ENCODE results near the gene DNAAF1. TPM values are rescaled to one million over a fixed set of nuclear protein-coding genes. Genes with fewer than 3 reads are reported as not detected.

DNAAF1 gene
- total RNA-seq, 1 donor from 2014 or later: 0.18 TPM

DNA sequence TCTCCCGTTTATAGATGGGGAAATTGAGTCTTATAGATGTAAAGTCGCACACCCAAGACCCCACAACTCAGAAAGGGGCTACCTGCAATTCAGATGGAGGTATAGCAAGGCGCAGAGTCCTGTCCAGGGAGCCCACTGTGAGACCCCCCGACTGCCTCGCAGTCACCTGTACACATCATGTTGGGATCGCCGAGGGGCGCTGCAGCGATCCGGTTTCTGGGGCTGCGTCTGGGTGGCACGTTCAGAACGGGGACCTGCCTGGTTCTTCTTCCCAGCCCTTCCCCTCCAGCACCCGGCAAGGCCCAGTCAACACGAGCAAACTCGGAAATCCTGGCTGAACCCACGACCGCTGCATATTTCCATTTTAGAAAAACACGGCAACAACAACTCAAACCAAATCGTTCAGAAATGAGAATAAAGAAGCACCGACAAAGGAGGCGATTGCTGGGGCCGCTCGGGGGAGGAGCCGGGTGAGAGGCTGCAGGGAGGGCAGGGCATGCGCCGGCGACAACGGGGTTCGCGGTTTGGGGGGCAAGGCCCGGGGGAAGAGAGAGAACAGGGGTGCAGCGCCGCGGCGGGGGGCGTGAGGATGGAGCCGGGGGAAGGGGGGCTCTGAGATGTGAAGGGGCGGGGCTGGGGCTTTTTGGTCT is 774 bp upstream of the DNAAF1 start:
- peak; percentile 33 for DNase-seq (ENCODE audit: low spot score)

DNA sequence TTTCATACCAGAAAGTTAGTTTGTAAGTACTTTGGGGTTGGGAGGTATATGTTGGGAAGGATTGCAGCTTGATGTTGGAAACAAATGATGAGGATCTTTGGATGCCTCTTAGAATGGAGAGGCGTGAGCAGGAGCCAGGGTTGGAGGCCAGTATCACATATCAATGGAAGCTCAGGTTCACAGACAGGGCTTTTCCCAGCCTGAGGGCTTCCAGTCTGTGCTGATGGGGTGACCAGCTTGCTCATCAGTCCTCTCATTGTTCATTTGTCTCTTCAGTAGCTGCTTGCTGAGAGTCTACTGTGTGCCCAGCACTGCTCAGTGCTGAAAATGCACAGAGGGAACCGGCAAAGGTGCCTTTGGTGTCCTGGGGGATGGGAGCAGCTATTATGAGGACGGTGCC is 5.8 kb downstream of the DNAAF1 start:
- peaks cover 1% of the 10 kb centered on the region for H3K27me3 Mint-ChIP-seq (ENCODE audit: unreplicated experiment)
- H3K36me3 Mint-ChIP-seq (ENCODE audit: low read depth, unreplicated experiment): no peaks in the 10 kb centered on the region
- peaks cover 7% of the 10 kb centered on the region for H3K4me1 Mint-ChIP-seq (ENCODE audit: unreplicated experiment)
- TF ChIP-seq, protein P1, sequence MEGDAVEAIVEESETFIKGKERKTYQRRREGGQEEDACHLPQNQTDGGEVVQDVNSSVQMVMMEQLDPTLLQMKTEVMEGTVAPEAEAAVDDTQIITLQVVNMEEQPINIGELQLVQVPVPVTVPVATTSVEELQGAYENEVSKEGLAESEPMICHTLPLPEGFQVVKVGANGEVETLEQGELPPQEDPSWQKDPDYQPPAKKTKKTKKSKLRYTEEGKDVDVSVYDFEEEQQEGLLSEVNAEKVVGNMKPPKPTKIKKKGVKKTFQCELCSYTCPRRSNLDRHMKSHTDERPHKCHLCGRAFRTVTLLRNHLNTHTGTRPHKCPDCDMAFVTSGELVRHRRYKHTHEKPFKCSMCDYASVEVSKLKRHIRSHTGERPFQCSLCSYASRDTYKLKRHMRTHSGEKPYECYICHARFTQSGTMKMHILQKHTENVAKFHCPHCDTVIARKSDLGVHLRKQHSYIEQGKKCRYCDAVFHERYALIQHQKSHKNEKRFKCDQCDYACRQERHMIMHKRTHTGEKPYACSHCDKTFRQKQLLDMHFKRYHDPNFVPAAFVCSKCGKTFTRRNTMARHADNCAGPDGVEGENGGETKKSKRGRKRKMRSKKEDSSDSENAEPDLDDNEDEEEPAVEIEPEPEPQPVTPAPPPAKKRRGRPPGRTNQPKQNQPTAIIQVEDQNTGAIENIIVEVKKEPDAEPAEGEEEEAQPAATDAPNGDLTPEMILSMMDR (IDR thresholded peaks at IDR 0.05; ENCODE audit: unreplicated experiment): no peak
- H3K4me3 Mint-ChIP-seq (ENCODE audit: unreplicated experiment): no peak overlapping the region
- H3K27ac Mint-ChIP-seq (ENCODE audit: unreplicated experiment): no peak overlapping the region
- no peak for DNase-seq (ENCODE audit: low spot score)
- no peaks in the 10 kb centered on the region for H3K9me3 Mint-ChIP-seq (ENCODE audit: unreplicated experiment)

More for the DNA sequence above, 774 bp upstream of the DNAAF1 start:
- TF ChIP-seq, protein P1 (IDR thresholded peaks at IDR 0.05; ENCODE audit: unreplicated experiment): no peak
- no peaks in the 10 kb centered on the region for H3K9me3 Mint-ChIP-seq (ENCODE audit: unreplicated experiment)
- peaks cover 4% of the 10 kb centered on the region for H3K27me3 Mint-ChIP-seq (ENCODE audit: unreplicated experiment)
- peak overlapping the region; percentile 96 for H3K4me3 Mint-ChIP-seq (ENCODE audit: unreplicated experiment)
- H3K36me3 Mint-ChIP-seq (ENCODE audit: low read depth, unreplicated experiment): peaks cover 3% of the 10 kb centered on the region
- H3K27ac Mint-ChIP-seq (ENCODE audit: unreplicated experiment): peak overlapping the region; percentile 26
- peaks cover 12% of the 10 kb centered on the region for H3K4me1 Mint-ChIP-seq (ENCODE audit: unreplicated experiment)

GRCh38 chr16:84153660-84154214 is 8.6 kb downstream of the DNAAF1 start:
- Mint-ChIP-seq H3K36me3 (ENCODE audit: low read depth, unreplicated experiment) (no peaks in the 10 kb centered on the region), H3K27ac (ENCODE audit: unreplicated experiment) (no peak overlapping the region), H3K9me3 (ENCODE audit: unreplicated experiment) (no peaks in the 10 kb centered on the region), H3K4me3 (ENCODE audit: unreplicated experiment) (no peak overlapping the region), H3K4me1 (ENCODE audit: unreplicated experiment) (peaks cover 8% of the 10 kb centered on the region), H3K27me3 (ENCODE audit: unreplicated experiment) (peaks cover 1% of the 10 kb centered on the region)
- TF ChIP-seq, protein P1 (IDR thresholded peaks at IDR 0.05; ENCODE audit: unreplicated experiment): no peak
- DNase-seq (ENCODE audit: low spot score): no peak

- Mint-ChIP-seq H3K4me3 (ENCODE audit: unreplicated experiment) (no peak overlapping the region), H3K4me1 (ENCODE audit: unreplicated experiment) (peaks cover 8% of the 10 kb centered on the region), H3K27ac (ENCODE audit: unreplicated experiment) (no peak overlapping the region), H3K9me3 (ENCODE audit: unreplicated experiment) (no peaks in the 10 kb centered on the region), H3K36me3 (ENCODE audit: low read depth, unreplicated experiment) (no peaks in the 10 kb centered on the region), H3K27me3 (ENCODE audit: unreplicated experiment) (no peaks in the 10 kb centered on the region)
- TF ChIP-seq, protein P1 (IDR thresholded peaks at IDR 0.05; ENCODE audit: unreplicated experiment): no peak
- DNase-seq (ENCODE audit: low spot score): no peak
These were observed 10.1 kb downstream of the DNAAF1 start for GRCh38 chr16:84155226-84155625.

- no peaks in the 10 kb centered on the region for H3K36me3 Mint-ChIP-seq (ENCODE audit: low read depth, unreplicated experiment)
- peaks cover 8% of the 10 kb centered on the region for H3K4me1 Mint-ChIP-seq (ENCODE audit: unreplicated experiment)
- H3K9me3 Mint-ChIP-seq (ENCODE audit: unreplicated experiment): no peaks in the 10 kb centered on the region
- no peak for DNase-seq (ENCODE audit: low spot score)
- H3K27me3 Mint-ChIP-seq (ENCODE audit: unreplicated experiment): no peaks in the 10 kb centered on the region
- no peak overlapping the region for H3K27ac Mint-ChIP-seq (ENCODE audit: unreplicated experiment)
- TF ChIP-seq, protein P1 (IDR thresholded peaks at IDR 0.05; ENCODE audit: unreplicated experiment): no peak
- H3K4me3 Mint-ChIP-seq (ENCODE audit: unreplicated experiment): no peak overlapping the region
These were observed 10.7 kb downstream of the DNAAF1 start for GRCh38 chr16:84155771-84156170.

Measured in endothelial cell (in vitro differentiated cells).